ENCODE data around the gene INO80C.

GRCh38 chr18:35514283-35514682, 16.5 kb upstream of the INO80C start:
- TF ChIP-seq, protein P1, sequence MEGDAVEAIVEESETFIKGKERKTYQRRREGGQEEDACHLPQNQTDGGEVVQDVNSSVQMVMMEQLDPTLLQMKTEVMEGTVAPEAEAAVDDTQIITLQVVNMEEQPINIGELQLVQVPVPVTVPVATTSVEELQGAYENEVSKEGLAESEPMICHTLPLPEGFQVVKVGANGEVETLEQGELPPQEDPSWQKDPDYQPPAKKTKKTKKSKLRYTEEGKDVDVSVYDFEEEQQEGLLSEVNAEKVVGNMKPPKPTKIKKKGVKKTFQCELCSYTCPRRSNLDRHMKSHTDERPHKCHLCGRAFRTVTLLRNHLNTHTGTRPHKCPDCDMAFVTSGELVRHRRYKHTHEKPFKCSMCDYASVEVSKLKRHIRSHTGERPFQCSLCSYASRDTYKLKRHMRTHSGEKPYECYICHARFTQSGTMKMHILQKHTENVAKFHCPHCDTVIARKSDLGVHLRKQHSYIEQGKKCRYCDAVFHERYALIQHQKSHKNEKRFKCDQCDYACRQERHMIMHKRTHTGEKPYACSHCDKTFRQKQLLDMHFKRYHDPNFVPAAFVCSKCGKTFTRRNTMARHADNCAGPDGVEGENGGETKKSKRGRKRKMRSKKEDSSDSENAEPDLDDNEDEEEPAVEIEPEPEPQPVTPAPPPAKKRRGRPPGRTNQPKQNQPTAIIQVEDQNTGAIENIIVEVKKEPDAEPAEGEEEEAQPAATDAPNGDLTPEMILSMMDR (IDR thresholded peaks at IDR 0.05) = no peak
- TF ChIP-seq POLR2A (IDR thresholded peaks at IDR 0.05) = no peak
